Measurements from ENCODE around the gene JOSD2. TPM values are rescaled to one million over a fixed set of nuclear protein-coding genes. Genes with fewer than 3 reads are reported as not detected.

The JOSD2 gene
- total and polyA plus RNA-seq, 2 donors (not counting 3 experiments of a cell fraction or from before 2014, with no cell fraction given), result 37.4 to 62.8 TPM

- Histone ChIP-seq H2AFZ (ENCODE audit: low read depth, low read length) (no peak overlapping the region), H3K4me2 (ENCODE audit: insufficient read depth, low read length) (no peak overlapping the region), H3K9me1 (replicated peaks; ENCODE audit: control insufficient read depth, extremely low read depth, insufficient read depth, low read length) (no peaks in the 10 kb centered on the region), H3K9me3 (replicated peaks; ENCODE audit: control insufficient read depth, insufficient read depth, low read length) (no peaks in the 10 kb centered on the region), H3K4me1 (ENCODE audit: control insufficient read depth, extremely low read depth, insufficient read depth, low read length) (peaks cover 7% of the 10 kb centered on the region), H3K4me3 (replicated peaks in 1 of 3; ENCODE audit: insufficient read depth in 1 of 3, low read depth in 1 of 3, low read length in 3 of 3) (no peak overlapping the region), H4K20me1 (replicated peaks; ENCODE audit: control insufficient read depth, extremely low read depth, insufficient read depth, low read length) (no peaks in the 10 kb centered on the region), H3K27ac (ENCODE audit: insufficient read depth, low read depth, low read length) (no peak overlapping the region), H3K27me3 (ENCODE audit: control insufficient read depth in 2 of 2, insufficient read depth in 2 of 2, low read length in 2 of 2) (no peaks in the 10 kb centered on the region), H3K79me2 (ENCODE audit: control insufficient read depth, insufficient read depth, low read length) (no peaks in the 10 kb centered on the region), H3K36me3 (ENCODE audit: control insufficient read depth in 2 of 2, extremely low read depth in 1 of 2, insufficient read depth in 2 of 2, low read length in 2 of 2) (no peaks in the 10 kb centered on the region), H3K9ac (replicated peaks; ENCODE audit: extremely low read depth, insufficient read depth, low read length) (no peak overlapping the region)
- no peak for TF ChIP-seq EZH2 (IDR thresholded peaks at IDR 0.05; ENCODE audit: borderline replicate concordance, low read depth, low read length, severe bottlenecking)
- no peak for TF ChIP-seq GATA2 (IDR thresholded peaks at IDR 0.05; ENCODE audit: insufficient read depth, insufficient read length, low read depth, low read length)
- no peak for TF ChIP-seq JUN (IDR thresholded peaks at IDR 0.05; ENCODE audit: borderline replicate concordance, insufficient read depth, insufficient read length, low read depth)
- no peak for TF ChIP-seq MAX (IDR thresholded peaks at IDR 0.05; ENCODE audit: insufficient read depth, insufficient read length)
- no TSS peak for BruUV-seq (replicated peaks)
- FAIRE-seq, result no peak
- ChIA-PET CTCF (interaction anchor here (1.5 kb wide), 1 partner anchor 23 kb away, joined by 3 read pairs; no protein-coding TSS in a partner anchor), POLR2A (no interaction called here)
- dilution Hi-C loops (cut with MboI; ENCODE audit: extremely low pct_ligation_motif_present, low sequenced_read_pairs), result no loop called here
- intact Hi-C loops (cut with micrococcal nuclease), result no loop called here
- DNase-seq (ENCODE audit: low read depth, low spot score), result no peak
Observed at GRCh38 chr19:50514346-50515167, 3.6 kb upstream of the JOSD2 start.

DNA sequence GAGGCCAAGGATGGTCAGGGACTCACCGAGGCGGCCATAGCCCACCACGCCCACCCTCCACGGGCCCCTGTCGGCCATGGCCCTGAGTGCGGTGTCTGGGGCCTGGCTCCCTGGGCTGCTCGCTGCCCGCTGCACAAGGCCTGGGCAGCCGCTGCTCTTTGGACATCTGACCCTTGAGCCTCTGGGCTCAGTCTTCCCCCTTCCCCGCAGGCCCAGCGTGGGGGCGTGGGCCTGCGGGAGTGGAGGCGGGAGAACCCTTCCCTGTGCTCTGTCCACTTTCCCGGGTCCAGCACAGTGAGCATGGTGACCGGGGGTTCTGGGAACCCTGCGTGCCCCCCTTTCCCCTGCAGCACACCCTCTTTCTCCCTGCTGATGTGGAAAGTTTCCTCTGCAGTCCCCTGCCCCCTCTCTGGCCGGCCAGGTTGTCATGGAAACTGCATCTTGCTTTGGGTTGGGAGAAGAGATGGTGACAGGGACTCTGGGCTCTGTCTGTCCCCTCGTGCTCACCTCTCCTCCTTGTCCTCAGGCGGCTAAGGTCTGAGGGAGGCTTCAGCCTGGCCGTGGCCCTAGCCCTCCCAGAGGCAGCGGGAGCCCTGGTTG is 2.9 kb upstream of the JOSD2 start, which contains the start of gene ASPDH:
Gene ASPDH, minus strand, starts transcription at position 168 of the 600 bp plus-strand sequence. Its CDS starts 90 bp downstream, at position 78.
- CTCF ChIA-PET, result interaction anchor here (0.5 kb wide), 1 partner anchor 30 kb away, joined by 3 read pairs; no protein-coding TSS in a partner anchor
- no TSS peak for BruUV-seq (replicated peaks)
- Histone ChIP-seq H3K27ac (ENCODE audit: insufficient read depth, low read depth, low read length) (no peak within 1 kb of the TSS), H3K4me2 (ENCODE audit: insufficient read depth, low read length) (no peak within 1 kb of the TSS), H4K20me1 (replicated peaks; ENCODE audit: control insufficient read depth, extremely low read depth, insufficient read depth, low read length) (no peaks in the 10 kb centered on the region), H3K4me3 (replicated peaks in 1 of 3; ENCODE audit: insufficient read depth in 1 of 3, low read depth in 1 of 3, low read length in 3 of 3) (no peak within 1 kb of the TSS), H2AFZ (ENCODE audit: low read depth, low read length) (no peak within 1 kb of the TSS), H3K9me3 (replicated peaks; ENCODE audit: control insufficient read depth, insufficient read depth, low read length) (no peaks in the 10 kb centered on the region), H3K9me1 (replicated peaks; ENCODE audit: control insufficient read depth, extremely low read depth, insufficient read depth, low read length) (no peaks in the 10 kb centered on the region), H3K79me2 (ENCODE audit: control insufficient read depth, insufficient read depth, low read length) (no peaks in the 10 kb centered on the region), H3K36me3 (ENCODE audit: control insufficient read depth in 2 of 2, extremely low read depth in 1 of 2, insufficient read depth in 2 of 2, low read length in 2 of 2) (no peaks in the 10 kb centered on the region), H3K4me1 (ENCODE audit: control insufficient read depth, extremely low read depth, insufficient read depth, low read length) (peaks cover 7% of the 10 kb centered on the region), H3K9ac (replicated peaks; ENCODE audit: extremely low read depth, insufficient read depth, low read length) (no peak within 1 kb of the TSS), H3K27me3 (ENCODE audit: control insufficient read depth in 2 of 2, insufficient read depth in 2 of 2, low read length in 2 of 2) (no peaks in the 10 kb centered on the region)
- intact Hi-C loops (cut with micrococcal nuclease), result no loop called here
- POLR2A ChIA-PET, result no interaction called here
- TF ChIP-seq POLR2A (IDR thresholded peaks at IDR 0.05; ENCODE audit: low read depth, low read length), result no peak
- no peak for TF ChIP-seq POLR2AphosphoS5 (IDR thresholded peaks at IDR 0.05; ENCODE audit: insufficient read depth, low read depth, low read length)
- no peak for TF ChIP-seq JUN (IDR thresholded peaks at IDR 0.05; ENCODE audit: borderline replicate concordance, insufficient read depth, insufficient read length, low read depth)
- TF ChIP-seq MAX (IDR thresholded peaks at IDR 0.05; ENCODE audit: insufficient read depth, insufficient read length), result no peak
- no peak for TF ChIP-seq MYC (IDR thresholded peaks at IDR 0.05; ENCODE audit: low read depth, low read length)
- TF ChIP-seq EZH2 (IDR thresholded peaks at IDR 0.05; ENCODE audit: borderline replicate concordance, low read depth, low read length, severe bottlenecking), result no peak
- TF ChIP-seq, protein P1, sequence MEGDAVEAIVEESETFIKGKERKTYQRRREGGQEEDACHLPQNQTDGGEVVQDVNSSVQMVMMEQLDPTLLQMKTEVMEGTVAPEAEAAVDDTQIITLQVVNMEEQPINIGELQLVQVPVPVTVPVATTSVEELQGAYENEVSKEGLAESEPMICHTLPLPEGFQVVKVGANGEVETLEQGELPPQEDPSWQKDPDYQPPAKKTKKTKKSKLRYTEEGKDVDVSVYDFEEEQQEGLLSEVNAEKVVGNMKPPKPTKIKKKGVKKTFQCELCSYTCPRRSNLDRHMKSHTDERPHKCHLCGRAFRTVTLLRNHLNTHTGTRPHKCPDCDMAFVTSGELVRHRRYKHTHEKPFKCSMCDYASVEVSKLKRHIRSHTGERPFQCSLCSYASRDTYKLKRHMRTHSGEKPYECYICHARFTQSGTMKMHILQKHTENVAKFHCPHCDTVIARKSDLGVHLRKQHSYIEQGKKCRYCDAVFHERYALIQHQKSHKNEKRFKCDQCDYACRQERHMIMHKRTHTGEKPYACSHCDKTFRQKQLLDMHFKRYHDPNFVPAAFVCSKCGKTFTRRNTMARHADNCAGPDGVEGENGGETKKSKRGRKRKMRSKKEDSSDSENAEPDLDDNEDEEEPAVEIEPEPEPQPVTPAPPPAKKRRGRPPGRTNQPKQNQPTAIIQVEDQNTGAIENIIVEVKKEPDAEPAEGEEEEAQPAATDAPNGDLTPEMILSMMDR (IDR thresholded peaks at IDR 0.05; ENCODE audit: extremely low read depth in 1 of 2, insufficient read depth in 1 of 2, low read depth in 1 of 2, low read length in 2 of 2), result no peak
- TF ChIP-seq GATA2 (IDR thresholded peaks at IDR 0.05; ENCODE audit: insufficient read depth, insufficient read length, low read depth, low read length), result no peak
- TF ChIP-seq FOS (IDR thresholded peaks at IDR 0.05; ENCODE audit: borderline replicate concordance, insufficient read depth, low read length), result no peak
- dilution Hi-C loops (cut with MboI; ENCODE audit: extremely low pct_ligation_motif_present, low sequenced_read_pairs), result no loop called here
- FAIRE-seq (no peak), DNase-seq (ENCODE audit: low read depth, low spot score) (no peak)

Data from endothelial cell of umbilical vein (primary cell).